K562 (cell line): Measurements from ENCODE around the gene NOL4L. TPM values are rescaled to one million over a fixed set of nuclear protein-coding genes. Genes with fewer than 3 reads are reported as not detected.

Source experiments
- ATAC-seq: fragments of 200-7000 bp; cut with Tn5 transposase; 3 replicates; pipeline ENCODE4 v1.9.1; 2020; ENCODE audit warnings: moderate library complexity
- BruUV-seq: library from RNA; stranded (reverse); fragments of 400-500 nt; replicated peaks from 2 replicates; lab custom pipeline; 2021; lab: Mats Ljungman, UMichigan
- CTCF ChIA-PET: fragments of 300-600 bp; formaldehyde crosslinking; extraction: SDS; loops from one replicate; lab custom pipeline; 2021; ENCODE audit warnings: low intra/inter-chr PET ratio; lab: Yijun Ruan, JAX
- POLR2A ChIA-PET: fragments of 300-600, 350-650 bp; sonication (Branson Sonifier 250); formaldehyde crosslinking; extraction: SDS; loops from one replicate; lab custom pipeline; 2021; ENCODE audit warnings: antibody characterized with exemption, inconsistent platforms; lab: Yijun Ruan, JAX
- DNase-seq, 4 experiments: peaks; one replicate each; pipeline versions ENCODE4 v3.0.0 to v3.0.0-alpha.2; 2011 to 2018; ENCODE audit warnings: low spot score in 3 of 4, mixed read lengths in 3 of 4; ENCODE audit errors: extremely low read depth in 1 of 4
- FAIRE-seq: peaks from 2 replicates; lab custom pipeline; 2011; peaks lifted over from hg19 to GRCh38; lab: Jason Lieb, UNC
- H2AFZ ChIP-seq: 2 replicates; pipeline ENCODE4 v1.6.0; 2011; ENCODE audit warnings: low read depth, low read length, control low read depth, inconsistent platforms
- H3K27ac ChIP-seq: fragments of 200-600 bp; 3 replicates; pipeline ENCODE4 v1.8.0; 2011; ENCODE audit warnings: low read depth, mild to moderate bottlenecking, control low read depth, inconsistent platforms, low read length, moderate library complexity, mixed read lengths; ENCODE audit errors: extremely low read depth
- H3K27me3 ChIP-seq, 2 experiments: fragments of 300-600 bp in 1 of 2; 2 replicates in 1 of 2; 3 replicates in 1 of 2; pipeline versions ENCODE4 v1.6.0 to v1.8.0; 2011; ENCODE audit warnings: inconsistent platforms in 2 of 2, low read length in 2 of 2, mild to moderate bottlenecking in 1 of 2, mixed read lengths in 1 of 2, moderate library complexity in 1 of 2; ENCODE audit not compliant: control insufficient read depth in 2 of 2, insufficient read depth in 2 of 2
- H3K36me3 ChIP-seq: fragments of 300-600 bp; 3 replicates; pipeline ENCODE4 v1.8.0; 2011; ENCODE audit warnings: mild to moderate bottlenecking, low read length, inconsistent platforms; ENCODE audit not compliant: control insufficient read depth, insufficient read depth
- H3K4me1 ChIP-seq, 2 experiments: fragments of 200-600 bp in 1 of 2; replicated peaks in 1 of 2; 2 replicates in 1 of 2; 3 replicates in 1 of 2; pipeline versions ENCODE4 v1.5.1 to v1.8.0; 2011; ENCODE audit warnings: inconsistent platforms in 2 of 2, low read length in 2 of 2, mild to moderate bottlenecking in 1 of 2, mixed read lengths in 1 of 2, moderate library complexity in 1 of 2; ENCODE audit not compliant: control insufficient read depth in 2 of 2, insufficient read depth in 2 of 2
- H3K4me2 ChIP-seq: 2 replicates; pipeline ENCODE4 v1.6.1; 2011; ENCODE audit warnings: low read length, control low read depth, inconsistent platforms, mixed read lengths; ENCODE audit not compliant: insufficient read depth
- H3K4me3 ChIP-seq: fragments of 200-600 bp; sonication (generic), shearing (Covaris generic); 2 replicates; pipeline ENCODE4 v1.5.1; 2016; ENCODE audit warnings: control low read depth, inconsistent platforms
- H3K79me2 ChIP-seq: fragments of 200-600 bp; 3 replicates; pipeline ENCODE4 v1.8.0; 2011; ENCODE audit warnings: low read length, inconsistent platforms; ENCODE audit not compliant: control insufficient read depth, insufficient read depth
- H3K9ac ChIP-seq, 2 experiments: 2 replicates each; pipeline versions ENCODE4 v1.6.0 to v1.6.1; 2011; ENCODE audit warnings: low read depth in 2 of 2, low read length in 2 of 2, control low read depth in 1 of 2, inconsistent platforms in 1 of 2, mild to moderate bottlenecking in 1 of 2, mixed read lengths in 1 of 2; ENCODE audit not compliant: insufficient read depth in 1 of 2
- H3K9me1 ChIP-seq: one replicate; pipeline ENCODE4 v1.6.0; 2011; ENCODE audit warnings: inconsistent platforms, mild to moderate bottlenecking, low read length, moderate library complexity; ENCODE audit not compliant: control insufficient read depth, insufficient read depth
- H3K9me3 ChIP-seq: replicated peaks from 2 replicates; pipeline ENCODE4 v1.5.1; 2011; ENCODE audit warnings: low read depth, low read length, inconsistent platforms; ENCODE audit not compliant: control insufficient read depth, insufficient read depth
- H4K20me1 ChIP-seq: replicated peaks from 2 replicates; pipeline ENCODE4 v1.6.1; 2011; ENCODE audit warnings: low read length, inconsistent platforms, mixed read lengths; ENCODE audit not compliant: control insufficient read depth, insufficient read depth
- DACH1 ChIP-seq: fragments of 450-650 bp; IDR thresholded peaks from 2 replicates; pipeline ENCODE4 v1.6.1; 2018; ENCODE audit not compliant: partially characterized antibody
- ILK ChIP-seq: fragments of 450-650 bp; IDR thresholded peaks from 2 replicates; pipeline ENCODE4 v1.6.1; 2016; ENCODE audit warnings: missing genetic modification characterization, low read depth, mild to moderate bottlenecking, missing compliant biosample characterization, moderate library complexity, borderline replicate concordance
- LCOR ChIP-seq: sonication (generic); formaldehyde crosslinking; IDR thresholded peaks from 2 replicates; pipeline ENCODE4 v1.8.0; 2022; ENCODE audit warnings: mild to moderate bottlenecking, missing genetic modification reagents
- NFATC3 ChIP-seq: fragments of 450-650 bp; IDR thresholded peaks from 2 replicates; pipeline ENCODE4 v1.6.1; 2017; ENCODE audit warnings: mild to moderate bottlenecking
- RBM17 ChIP-seq: fragments of 200-400 bp; formaldehyde crosslinking; IDR thresholded peaks from 2 replicates; pipeline ENCODE4 v1.6.1; 2017; ENCODE audit warnings: low read depth, mild to moderate bottlenecking, low read length, borderline replicate concordance
- ZNF140 ChIP-seq: fragments of 250-450 bp; sonication (Bioruptor Pico); IDR thresholded peaks from 2 replicates; pipeline ENCODE4 v1.8.0; 2021; ENCODE audit warnings: moderate library complexity, mild to moderate bottlenecking, inconsistent platforms
- ZNF699 ChIP-seq: fragments of 250-450 bp; sonication (Bioruptor Pico); IDR thresholded peaks from 2 replicates; pipeline ENCODE4 v1.8.0; 2021; ENCODE audit warnings: mild to moderate bottlenecking, moderate library complexity; ENCODE audit not compliant: insufficient replicate concordance
- WGBS: fragments of 100-300 bp; shearing (Covaris generic); methylation state at CpG from one replicate; pipeline ENCODE4 v1.1.6; 2016; ENCODE audit warnings: low coverage, mixed read lengths; ENCODE audit not compliant: insufficient coverage; ENCODE audit errors: missing lambda C conversion rate; 5-methylcytosine and 5-hydroxymethylcytosine counted together
- in situ Hi-C: fragments of 300-500 bp; cut with MboI; formaldehyde crosslinking; loops from 4 replicates; pipeline ENCODE4 v1.15.0; 2018; ENCODE audit warnings: inconsistent platforms, mixed read lengths
- intact Hi-C: fragments of 100-400 bp; cut with micrococcal nuclease; formaldehyde crosslinking; loops from 2 replicates; pipeline ENCODE4 v1.14.2; 2022
- polyA plus RNA-seq, 8 experiments: library from polyadenylated mRNA; depleted of rRNA in 4 of 8; stranded (reverse) in 5 of 8; unstranded in 3 of 8; fragments of >200 nt; fragmentation: Nextera tagmentation in 2 of 8; fragmentation: Illumina TruSeq in 1 of 8; extraction: Ambion mirVana in 2 of 8; extraction: Trizol in 1 of 8; gene quantifications; 2 replicates each; pipeline versions ENCODE4 v1.2.1 to v1.2.3, GENCODE V29; 2011 to 2014; ENCODE audit warnings: inconsistent platforms in 1 of 8, missing spikeins in 1 of 8
- total RNA-seq, 7 experiments: library from RNA; depleted of rRNA in 6 of 7; stranded (reverse); fragments of >200 nt in 6 of 7; fragmentation: Illumina TruSeq in 2 of 7; extraction: Trizol in 2 of 7; gene quantifications; 2 replicates each; pipeline versions ENCODE4 v1.2.1 to v1.2.3, GENCODE V29; 2011 to 2021; ENCODE audit warnings: low replicate concordance in 1 of 7
- TF ChIP-seq, protein P1 (sequence below): fragments of 450-650 bp; IDR thresholded peaks from 2 replicates; pipeline ENCODE4 v1.6.1; 2016; ENCODE audit warnings: antibody characterized with exemption
- TF ChIP-seq, protein P2 (sequence below), 2 experiments: fragments of 250-450 bp in 1 of 2; fragments of 450-650 bp in 1 of 2; sonication (Bioruptor Pico) in 1 of 2; IDR thresholded peaks; 2 replicates each; pipeline versions ENCODE4 v1.6.1 to v1.8.0; 2016 to 2021; ENCODE audit warnings: mild to moderate bottlenecking in 2 of 2, moderate library complexity in 2 of 2, missing compliant biosample characterization in 1 of 2, missing genetic modification characterization in 1 of 2

The NOL4L gene
- total and polyA plus RNA-seq, 9 of the 15 experiments (the other 6 are each of a cell fraction or from before 2014, with no cell fraction given), result 5.1 to 36.2 (median 13.6) TPM

DNA sequence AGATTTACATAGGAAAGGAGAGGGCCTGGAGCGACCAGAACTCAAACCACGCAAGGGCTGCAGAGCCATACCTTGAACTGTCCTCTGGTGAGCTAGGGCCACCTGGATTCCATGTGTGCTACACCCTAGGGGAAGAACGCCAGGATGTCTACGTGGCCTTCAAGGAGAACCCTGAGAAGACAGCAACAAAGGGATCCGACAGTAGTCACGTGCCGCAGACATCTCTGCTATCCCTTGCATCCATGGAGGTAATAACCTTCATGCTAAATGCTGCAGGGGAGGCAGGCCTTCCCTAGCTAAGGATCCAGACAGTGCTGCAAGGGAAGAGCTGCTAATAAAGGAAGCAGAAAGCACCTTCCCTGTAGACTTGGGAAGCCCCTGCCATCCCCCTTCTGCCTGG is 52.9 kb downstream of the NOL4L start:
- H3K79me2 ChIP-seq, result peaks cover 64% of the 10 kb centered on the region
- TF ChIP-seq, protein P1, sequence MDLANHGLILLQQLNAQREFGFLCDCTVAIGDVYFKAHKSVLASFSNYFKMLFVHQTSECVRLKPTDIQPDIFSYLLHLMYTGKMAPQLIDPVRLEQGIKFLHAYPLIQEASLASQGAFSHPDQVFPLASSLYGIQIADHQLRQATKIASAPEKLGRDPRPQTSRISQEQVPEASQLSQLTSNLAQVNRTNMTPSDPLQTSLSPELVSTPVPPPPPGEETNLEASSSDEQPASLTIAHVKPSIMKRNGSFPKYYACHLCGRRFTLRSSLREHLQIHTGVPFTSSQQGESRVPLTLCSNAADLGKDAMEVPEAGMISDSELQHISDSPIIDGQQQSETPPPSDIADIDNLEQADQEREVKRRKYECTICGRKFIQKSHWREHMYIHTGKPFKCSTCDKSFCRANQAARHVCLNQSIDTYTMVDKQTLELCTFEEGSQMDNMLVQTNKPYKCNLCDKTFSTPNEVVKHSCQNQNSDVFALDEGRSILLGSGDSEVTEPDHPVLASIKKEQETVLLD, result no peak
- TF ChIP-seq ZNF699 (no peak), RBM17 (no peak), DACH1 (no peak), ILK (tag) (no peak), LCOR (CRISPR knock-in tag) (no peak), NFATC3 (no peak), ZNF140 (no peak)
- TF ChIP-seq, protein P2, sequence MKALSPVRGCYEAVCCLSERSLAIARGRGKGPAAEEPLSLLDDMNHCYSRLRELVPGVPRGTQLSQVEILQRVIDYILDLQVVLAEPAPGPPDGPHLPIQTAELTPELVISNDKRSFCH (CRISPR knock-in tag; IDR thresholded peaks at IDR 0.05), result no peak
- TF ChIP-seq, protein P2 (tag; IDR thresholded peaks at IDR 0.05), result no peak
- TF ChIP-seq, all 486 proteins: peak for 0
- Histone ChIP-seq H3K36me3 (peaks cover 26% of the 10 kb centered on the region; the same call in 2 of the 3 replicates), H2AFZ (no peak overlapping the region), H3K4me3 (no peak overlapping the region), H3K9me1 (no peaks in the 10 kb centered on the region), H3K4me1 (peaks cover 30 to 52% of the 10 kb centered on the region in 2 experiments), H3K4me2 (no peak overlapping the region), H3K27me3 (no peaks in the 10 kb centered on the region), H3K27ac (no peak overlapping the region), H4K20me1 (no peaks in the 10 kb centered on the region), H3K9me3 (no peaks in the 10 kb centered on the region), H3K9ac (no peak overlapping the region)
- in situ Hi-C loops (no loop called here), intact Hi-C loops (no loop called here)
- ATAC-seq (no peak), FAIRE-seq (no peak), DNase-seq (no peak)
- POLR2A ChIA-PET, result interaction anchor here (0.6 to 1.8 kb wide), 5 partner anchors 8 to 211 kb away, joined by 3 to 6 read pairs (median 3); partner anchors contain the start of gene COMMD7
- WGBS, result 87% methylated on average over 7 of the region's 7 CpGs
- CTCF ChIA-PET, result no interaction called here
- no TSS peak for BruUV-seq
